Mononuclear cell (primary cell): ENCODE data around the gene IL9. TPM values are rescaled to one million over a fixed set of nuclear protein-coding genes. Genes with fewer than 3 reads are reported as not detected.

Experiments
- H3K27me3 ChIP-seq: 2 replicates; pipeline ENCODE4 v1.6.0; 2011; ENCODE audit warnings: low read length, control low read depth; ENCODE audit not compliant: insufficient read depth
- H3K4me1 ChIP-seq: 2 replicates; pipeline ENCODE4 v1.5.1; 2011; ENCODE audit warnings: mild to moderate bottlenecking, low read length, control low read depth; ENCODE audit not compliant: insufficient read depth
- H3K4me3 ChIP-seq: 2 replicates; pipeline ENCODE4 v1.5.1; 2011; ENCODE audit warnings: mild to moderate bottlenecking, low read length, moderate library complexity
- H3K9me3 ChIP-seq: 2 replicates; pipeline ENCODE4 v1.5.1; 2011; ENCODE audit warnings: low read depth, mild to moderate bottlenecking, control low read depth, low read length
- total RNA-seq: library from RNA; depleted of rRNA; stranded (reverse); fragments of >200 nt; gene quantifications from one replicate; pipeline ENCODE4 v1.2.3, GENCODE V29; 2012

The IL9 gene
- total RNA-seq, 1 donor, result not detected

- H3K4me3 ChIP-seq, result no peak overlapping the region
- no peaks in the 10 kb centered on the region for H3K27me3 ChIP-seq
- peaks cover 4% of the 10 kb centered on the region for H3K4me1 ChIP-seq
- H3K9me3 ChIP-seq, result no peaks in the 10 kb centered on the region
These were observed 12.2 kb downstream of the IL9 start for GRCh38 chr5:135883441-135883840.

- Histone ChIP-seq H3K4me3 (no peak overlapping the region), H3K9me3 (no peaks in the 10 kb centered on the region), H3K27me3 (no peaks in the 10 kb centered on the region), H3K4me1 (peaks cover 4% of the 10 kb centered on the region)
These were observed 12.6 kb downstream of the IL9 start for GRCh38 chr5:135883026-135883425.

GRCh38 chr5:135881819-135882218 is 13.8 kb downstream of the IL9 start:
- Histone ChIP-seq H3K4me3 (no peak overlapping the region), H3K4me1 (no peaks in the 10 kb centered on the region), H3K9me3 (no peaks in the 10 kb centered on the region)

GRCh38 chr5:135881244-135881643 is 14.4 kb downstream of the IL9 start:
- Histone ChIP-seq H3K4me3 (no peak overlapping the region), H3K27me3 (no peaks in the 10 kb centered on the region), H3K4me1 (no peaks in the 10 kb centered on the region), H3K9me3 (no peaks in the 10 kb centered on the region)

More at GRCh38 chr5:135881819-135882218, 13.8 kb downstream of the IL9 start:
- no peaks in the 10 kb centered on the region for H3K27me3 ChIP-seq

GRCh38 chr5:135880801-135881200 is 14.8 kb downstream of the IL9 start:
- Histone ChIP-seq H3K4me3 (no peak overlapping the region), H3K27me3 (no peaks in the 10 kb centered on the region), H3K4me1 (no peaks in the 10 kb centered on the region), H3K9me3 (no peaks in the 10 kb centered on the region)

- no peaks in the 10 kb centered on the region for H3K4me1 ChIP-seq
- no peak overlapping the region for H3K4me3 ChIP-seq
- H3K27me3 ChIP-seq, result no peaks in the 10 kb centered on the region
- H3K9me3 ChIP-seq, result no peaks in the 10 kb centered on the region
These were observed 15.4 kb downstream of the IL9 start for GRCh38 chr5:135880278-135880677.

GRCh38 chr5:135879591-135879990 is 16.1 kb downstream of the IL9 start:
- H3K4me3 ChIP-seq, result no peak overlapping the region
- H3K27me3 ChIP-seq, result no peaks in the 10 kb centered on the region
- H3K4me1 ChIP-seq, result no peaks in the 10 kb centered on the region
- H3K9me3 ChIP-seq, result no peaks in the 10 kb centered on the region

GRCh38 chr5:135878156-135878620 is 17.5 kb downstream of the IL9 start:
- Histone ChIP-seq H3K4me3 (no peak overlapping the region), H3K4me1 (no peaks in the 10 kb centered on the region), H3K27me3 (no peaks in the 10 kb centered on the region)

GRCh38 chr5:135877570-135878155 is 18.0 kb downstream of the IL9 start:
- H3K9me3 ChIP-seq, result no peaks in the 10 kb centered on the region
- H3K4me1 ChIP-seq, result no peaks in the 10 kb centered on the region
- no peaks in the 10 kb centered on the region for H3K27me3 ChIP-seq
- H3K4me3 ChIP-seq, result no peak overlapping the region

More at GRCh38 chr5:135878156-135878620, 17.5 kb downstream of the IL9 start:
- no peaks in the 10 kb centered on the region for H3K9me3 ChIP-seq

- H3K4me3 ChIP-seq, result no peak overlapping the region
- H3K9me3 ChIP-seq, result no peaks in the 10 kb centered on the region
- H3K4me1 ChIP-seq, result no peaks in the 10 kb centered on the region
- no peaks in the 10 kb centered on the region for H3K27me3 ChIP-seq
These were observed 19.5 kb downstream of the IL9 start for GRCh38 chr5:135876146-135876545.

GRCh38 chr5:135875567-135875966 is 20.1 kb downstream of the IL9 start:
- H3K27me3 ChIP-seq, result no peaks in the 10 kb centered on the region
- H3K9me3 ChIP-seq, result no peaks in the 10 kb centered on the region
- H3K4me1 ChIP-seq, result no peaks in the 10 kb centered on the region
- no peak overlapping the region for H3K4me3 ChIP-seq

- H3K27me3 ChIP-seq, result no peaks in the 10 kb centered on the region
- H3K4me1 ChIP-seq, result no peaks in the 10 kb centered on the region
- no peaks in the 10 kb centered on the region for H3K9me3 ChIP-seq
- no peak overlapping the region for H3K4me3 ChIP-seq
These were observed 21.2 kb downstream of the IL9 start for GRCh38 chr5:135874461-135874860.

- Histone ChIP-seq H3K4me1 (no peaks in the 10 kb centered on the region), H3K9me3 (no peaks in the 10 kb centered on the region), H3K4me3 (no peak overlapping the region), H3K27me3 (no peaks in the 10 kb centered on the region)
These were observed 21.8 kb downstream of the IL9 start for GRCh38 chr5:135873831-135874230.

- Histone ChIP-seq H3K4me3 (no peak overlapping the region), H3K27me3 (no peaks in the 10 kb centered on the region), H3K4me1 (no peaks in the 10 kb centered on the region), H3K9me3 (no peaks in the 10 kb centered on the region)
These were observed 24.2 kb downstream of the IL9 start for GRCh38 chr5:135871268-135871915.

GRCh38 chr5:135869935-135870334 is 25.7 kb downstream of the IL9 start:
- Histone ChIP-seq H3K4me1 (no peaks in the 10 kb centered on the region), H3K27me3 (no peaks in the 10 kb centered on the region), H3K4me3 (no peak overlapping the region), H3K9me3 (no peaks in the 10 kb centered on the region)

GRCh38 chr5:135869276-135869675 is 26.4 kb downstream of the IL9 start:
- H3K4me3 ChIP-seq, result no peak overlapping the region
- no peaks in the 10 kb centered on the region for H3K4me1 ChIP-seq
- no peaks in the 10 kb centered on the region for H3K27me3 ChIP-seq
- no peaks in the 10 kb centered on the region for H3K9me3 ChIP-seq
